ENCODE data around the gene C5orf63. TPM values are rescaled to one million over a fixed set of nuclear protein-coding genes. Genes with fewer than 3 reads are reported as not detected.

Gene C5orf63
- 3.3 to 4.4 TPM (median 3.7 TPM) in 5 replicates for total RNA-seq (2022; extraction: Qiagen RNA extraction; ENCODE audit: low read depth)

DNA sequence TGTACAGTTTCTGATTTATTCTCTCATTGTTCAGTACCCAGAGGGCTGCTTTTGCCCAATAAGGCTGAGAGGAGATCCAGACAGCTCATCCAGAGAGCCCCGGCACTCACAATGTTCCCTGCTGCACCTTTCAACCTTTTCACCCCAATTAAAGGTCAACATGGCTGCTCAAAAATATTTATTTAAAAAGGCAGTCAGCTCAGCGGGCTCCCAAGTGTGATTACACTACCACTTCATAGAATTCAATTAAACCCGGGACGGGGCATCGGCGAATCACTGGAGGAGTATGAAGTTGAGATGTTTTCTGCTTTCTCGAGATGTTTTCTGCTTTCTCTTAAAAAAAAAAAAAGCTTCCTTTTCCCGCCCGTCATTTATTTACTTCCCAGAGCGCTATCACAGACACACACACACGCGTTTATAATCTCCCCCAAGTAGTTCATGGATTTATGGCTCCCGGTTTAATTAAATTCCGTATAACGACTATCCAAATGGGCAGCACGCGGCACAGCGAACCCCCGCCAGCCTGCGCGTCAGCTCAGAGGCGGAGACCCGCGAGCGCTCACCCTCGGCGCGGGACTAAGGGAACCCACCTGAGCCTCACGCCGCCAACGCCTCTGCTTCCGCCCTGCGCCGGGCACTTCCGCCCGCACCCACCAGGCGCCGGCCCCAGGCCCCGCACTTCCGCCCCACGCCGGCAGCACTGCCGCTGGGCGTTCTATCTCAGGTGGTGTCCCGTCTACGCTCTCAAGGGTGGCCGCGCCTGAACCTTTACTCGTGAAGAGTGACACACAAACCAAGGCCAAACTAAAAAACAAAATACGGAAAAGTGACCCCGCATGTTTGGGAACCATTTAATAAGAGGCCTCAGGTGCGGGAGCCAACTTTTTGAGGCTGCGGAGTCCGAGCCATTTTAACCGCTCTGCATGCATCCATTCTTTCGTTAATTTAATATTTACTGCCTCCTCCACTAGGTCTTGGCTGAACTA, at the start of gene C5orf63:
Gene C5orf63, minus strand, starts transcription at position 642 of the 986 bp plus-strand sequence. CDS start 14,507 bp downstream, outside the sequence.

DNA sequence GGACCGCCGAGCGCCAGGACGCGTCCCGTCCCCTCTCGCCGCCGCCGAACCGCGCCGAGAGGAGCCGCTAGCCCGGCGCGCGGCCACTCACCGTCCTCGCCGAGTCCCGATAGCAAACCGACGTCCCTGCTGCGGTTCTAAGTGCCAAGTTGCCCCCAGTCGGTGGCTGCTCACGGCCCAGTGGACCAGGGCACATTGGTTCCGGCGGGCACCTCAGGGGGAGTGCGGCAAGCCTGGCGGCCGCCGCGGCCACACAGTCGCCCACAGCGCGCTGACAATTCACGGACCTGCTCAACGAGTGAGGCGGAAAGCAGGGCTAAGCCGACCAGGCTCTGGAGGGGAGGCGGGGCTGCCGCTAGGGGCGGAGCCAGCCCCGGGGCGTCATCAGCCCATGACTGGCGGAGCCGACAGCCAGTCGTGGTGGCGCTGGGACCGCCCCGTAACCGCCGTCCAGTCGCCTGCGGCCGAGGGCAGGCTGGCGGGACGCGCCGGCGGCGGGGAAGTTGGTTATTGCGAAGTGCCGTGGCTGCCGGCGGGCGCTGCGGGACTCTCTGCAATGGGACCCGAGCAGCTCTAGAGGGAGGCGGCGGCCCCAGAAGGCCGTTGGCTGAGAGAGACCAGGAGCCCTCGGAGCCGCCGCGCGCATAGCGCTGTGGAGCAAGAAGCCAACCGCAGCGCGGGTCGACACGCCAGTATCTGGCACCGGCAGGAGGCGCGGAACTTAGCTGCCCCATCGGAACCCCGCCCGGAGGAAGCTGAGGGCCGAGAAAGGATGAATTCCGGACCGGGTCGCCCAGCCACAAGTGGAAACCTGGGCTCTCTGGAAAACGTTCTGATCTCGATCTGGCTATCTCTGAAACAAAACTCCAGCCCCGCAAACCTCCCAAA, 42.8 kb downstream of the C5orf63 start, which contains the start of gene MARCHF3:
Gene MARCHF3, minus strand, starts transcription at position 300 of the 888 bp plus-strand sequence. CDS start 112,387 bp downstream, outside the sequence.

Other genes starting within 250 kb of the C5orf63 start
- gene MARCHF3, start 42.9 kb downstream of the C5orf63 start, total RNA-seq (2022; extraction: Qiagen RNA extraction; ENCODE audit: low read depth) = 0.59 to 1.2 TPM (median 0.89 TPM) in 5 replicates
- not detected in 5 replicates for gene MEGF10, start 217.3 kb upstream of the C5orf63 start, total RNA-seq (2022; extraction: Qiagen RNA extraction; ENCODE audit: low read depth)